Gastroesophageal sphincter (tissue), 4 donors: ENCODE results near the gene MRPL20. TPM values are rescaled to one million over a fixed set of nuclear protein-coding genes. Genes with fewer than 3 reads are reported as not detected.

Experiments used
- ATAC-seq: fragments of 150-250 bp; one replicate; pipeline ENCODE4 v1.9.1; 2016; ENCODE audit warnings: mild to moderate bottlenecking, moderate library complexity
- H3K27ac ChIP-seq, 4 donors: fragments of 200-600 bp; sonication (generic) in 3 of 4; 1 replicate in 3 of 4; 2 replicates in 1 of 4; pipeline ENCODE4 v1.5.1; 2016 to 2019
- H3K27me3 ChIP-seq: fragments of 200-600 bp; sonication (generic); one replicate; pipeline ENCODE4 v1.5.1; 2019
- H3K36me3 ChIP-seq, 2 donors: fragments of 200-600 bp; sonication (generic); one replicate each; pipeline ENCODE4 v1.5.1; 2019; ENCODE audit warnings: control low read depth in 1 of 2
- H3K4me1 ChIP-seq, 3 donors: fragments of 200-600 bp; sonication (generic); 1 replicate in 2 of 3; 2 replicates in 1 of 3; pipeline ENCODE4 v1.5.1; 2016 to 2019; ENCODE audit warnings: control low read depth in 2 of 3
- H3K4me3 ChIP-seq, 2 donors: fragments of 200-600 bp; sonication (generic); one replicate each; pipeline ENCODE4 v1.5.1; 2019; ENCODE audit warnings: mild to moderate bottlenecking in 1 of 2, moderate library complexity in 1 of 2
- H3K9me3 ChIP-seq, 3 donors: fragments of 200-600 bp; sonication (generic); one replicate each; pipeline ENCODE4 v1.5.1; 2017 to 2019; ENCODE audit warnings: control low read depth in 2 of 3
- EP300 ChIP-seq: sonication (generic); formaldehyde crosslinking; IDR thresholded peaks from one replicate; pipeline ENCODE4 v1.6.1; 2017; ENCODE audit warnings: antibody characterized with exemption, mild to moderate bottlenecking
- POLR2A ChIP-seq, 2 donors: fragments of 450-650 bp; IDR thresholded peaks; one replicate each; pipeline ENCODE4 v1.6.1; 2017; ENCODE audit warnings: antibody characterized with exemption in 2 of 2, mild to moderate bottlenecking in 2 of 2, moderate library complexity in 1 of 2
- POLR2AphosphoS5 ChIP-seq: sonication (generic); formaldehyde crosslinking; IDR thresholded peaks from one replicate; pipeline ENCODE4 v1.6.1; 2017; ENCODE audit warnings: antibody characterized with exemption
- WGBS, 2 donors: methylation state at CpG; one replicate each; pipeline ENCODE4 v1.1.5; 2018; ENCODE audit warnings: low coverage in 1 of 2; 5-methylcytosine and 5-hydroxymethylcytosine counted together
- total RNA-seq, 4 donors: library from RNA; depleted of rRNA; stranded (reverse); fragments of >200 nt; gene quantifications; one replicate each; pipeline ENCODE4 v1.1.0, GENCODE V29; 2016
- TF ChIP-seq, protein P1 (sequence below), 4 experiments: fragments of 200-600 bp in 2 of 4; fragments of 450-650 bp in 2 of 4; sonication (generic) in 1 of 4; IDR thresholded peaks; one replicate each; pipeline ENCODE4 v1.5.1; 2017 to 2019; ENCODE audit warnings: antibody characterized with exemption in 4 of 4, mild to moderate bottlenecking in 2 of 4, moderate library complexity in 2 of 4

The MRPL20 gene
- total RNA-seq, 4 donors from 2014 or later: 121 to 215 (median 159) TPM

DNA sequence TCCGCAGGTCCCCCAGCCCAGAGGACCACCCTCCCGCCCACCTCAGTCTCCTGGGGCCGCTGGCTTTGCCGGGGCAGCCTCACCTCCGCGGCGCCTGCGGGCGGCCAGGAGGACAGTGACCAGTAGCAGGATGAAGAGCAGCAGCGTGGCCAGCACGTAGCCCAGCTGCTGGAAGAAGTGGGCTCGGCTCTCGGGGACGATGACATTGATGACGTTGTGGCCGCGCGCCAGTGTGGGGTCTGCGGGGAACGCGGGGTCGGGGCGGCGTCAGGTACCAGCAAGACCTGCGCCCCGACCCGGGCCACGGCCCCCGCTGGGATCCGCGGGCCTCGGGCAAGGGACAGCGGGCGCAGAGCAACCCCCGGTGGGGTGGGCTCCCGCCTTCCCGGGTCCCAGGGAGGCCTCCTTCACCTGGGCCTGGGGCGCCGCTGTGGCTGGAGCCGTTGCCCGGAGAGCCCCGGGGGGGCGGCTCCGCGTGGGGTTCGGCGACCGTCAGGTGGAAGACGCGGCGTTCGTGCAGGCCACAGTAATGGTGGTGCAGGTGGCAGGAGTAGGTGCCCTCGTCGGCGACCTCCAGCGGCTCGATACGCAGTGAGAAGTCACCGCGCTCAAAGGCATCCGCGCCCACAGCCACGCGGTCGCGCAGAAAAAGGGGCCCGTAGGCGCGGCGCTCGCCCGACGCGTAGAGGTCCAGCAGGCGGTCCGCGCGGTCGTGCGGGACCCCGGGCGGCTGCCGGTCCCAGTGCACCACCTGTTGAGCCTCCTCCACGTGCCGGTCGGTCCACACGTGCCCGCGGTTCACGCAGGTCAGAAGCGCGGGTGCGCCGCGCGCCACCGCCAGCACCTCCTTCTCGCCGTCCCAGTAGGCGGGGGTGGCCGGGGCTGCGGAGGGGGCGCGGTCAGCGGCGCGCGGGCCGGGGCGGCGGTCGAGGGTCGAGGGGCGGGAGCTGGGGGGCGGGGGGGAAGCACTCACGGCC lies 52.5 kb downstream of the MRPL20 start:
- WGBS, 2 donors: no CpG with 5 or more reads among the region's 116 CpGs
- Histone ChIP-seq H3K27me3 (peaks cover 68% of the 10 kb centered on the region), H3K9me3 (no peaks in the 10 kb centered on the region), H3K4me1 (peaks cover 0 to 82% (median 36%) of the 10 kb centered on the region in 3 donors), H3K27ac (peak overlapping the region in 3 of 4 donors; percentile 87 to 92 (median 89)), H3K4me3 (peak overlapping the region in 1 of 2 donors; percentile 63), H3K36me3 (peaks cover 0 to 18% of the 10 kb centered on the region in 2 donors)
- ATAC-seq: no peak
- TF ChIP-seq POLR2A (IDR thresholded peaks at IDR 0.05) (no peak), POLR2AphosphoS5 (no peak), EP300 (no peak)
- TF ChIP-seq, protein P1, sequence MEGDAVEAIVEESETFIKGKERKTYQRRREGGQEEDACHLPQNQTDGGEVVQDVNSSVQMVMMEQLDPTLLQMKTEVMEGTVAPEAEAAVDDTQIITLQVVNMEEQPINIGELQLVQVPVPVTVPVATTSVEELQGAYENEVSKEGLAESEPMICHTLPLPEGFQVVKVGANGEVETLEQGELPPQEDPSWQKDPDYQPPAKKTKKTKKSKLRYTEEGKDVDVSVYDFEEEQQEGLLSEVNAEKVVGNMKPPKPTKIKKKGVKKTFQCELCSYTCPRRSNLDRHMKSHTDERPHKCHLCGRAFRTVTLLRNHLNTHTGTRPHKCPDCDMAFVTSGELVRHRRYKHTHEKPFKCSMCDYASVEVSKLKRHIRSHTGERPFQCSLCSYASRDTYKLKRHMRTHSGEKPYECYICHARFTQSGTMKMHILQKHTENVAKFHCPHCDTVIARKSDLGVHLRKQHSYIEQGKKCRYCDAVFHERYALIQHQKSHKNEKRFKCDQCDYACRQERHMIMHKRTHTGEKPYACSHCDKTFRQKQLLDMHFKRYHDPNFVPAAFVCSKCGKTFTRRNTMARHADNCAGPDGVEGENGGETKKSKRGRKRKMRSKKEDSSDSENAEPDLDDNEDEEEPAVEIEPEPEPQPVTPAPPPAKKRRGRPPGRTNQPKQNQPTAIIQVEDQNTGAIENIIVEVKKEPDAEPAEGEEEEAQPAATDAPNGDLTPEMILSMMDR (IDR thresholded peaks at IDR 0.05): no peak

- no peaks in the 10 kb centered on the region for H3K9me3 ChIP-seq
- no peak for ATAC-seq
- peaks cover 0 to 73% (median 36%) of the 10 kb centered on the region in 3 donors for H3K4me1 ChIP-seq
- H3K4me3 ChIP-seq: no peak overlapping the region
- WGBS, 2 donors: 61% methylated on average over 4 of the region's 28 CpGs; no CpG with 5 or more reads in 1 of the 2 donors
- H3K36me3 ChIP-seq: peaks cover 0 to 18% of the 10 kb centered on the region in 2 donors
- peaks cover 58% of the 10 kb centered on the region for H3K27me3 ChIP-seq
- peak overlapping the region in 3 of 4 donors; percentile 72 to 87 (median 79) for H3K27ac ChIP-seq
- TF ChIP-seq POLR2AphosphoS5: no peak
- TF ChIP-seq POLR2A (IDR thresholded peaks at IDR 0.05): no peak
- TF ChIP-seq, protein P1 (IDR thresholded peaks at IDR 0.05): no peak
- TF ChIP-seq EP300: no peak
Measured at GRCh38 chr1:1353389-1354151, 53.5 kb downstream of the MRPL20 start.

GRCh38 chr1:1352786-1353388 lies 54.2 kb downstream of the MRPL20 start:
- peak overlapping the region in 3 of 4 donors; percentile 72 to 87 (median 79) for H3K27ac ChIP-seq
- H3K36me3 ChIP-seq: peaks cover 0 to 18% of the 10 kb centered on the region in 2 donors
- H3K4me3 ChIP-seq: no peak overlapping the region

More at GRCh38 chr1:1352786-1353388, 54.2 kb downstream of the MRPL20 start:
- ATAC-seq: no peak
- Histone ChIP-seq H3K27me3 (peaks cover 51% of the 10 kb centered on the region), H3K4me1 (peaks cover 0 to 73% (median 36%) of the 10 kb centered on the region in 3 donors), H3K9me3 (no peaks in the 10 kb centered on the region)
- WGBS, 2 donors: 10% methylated on average over 2 of the region's 5 CpGs; no CpG with 5 or more reads in 1 of the 2 donors
- TF ChIP-seq POLR2A (IDR thresholded peaks at IDR 0.05) (no peak), EP300 (no peak), POLR2AphosphoS5 (no peak)

Other genes starting within 250 kb of the MRPL20 start
- gene TTLL10, start 233.4 kb downstream of the MRPL20 start, total RNA-seq: under 1 TPM in 1 of 4 donors, not detected in 3; 0.23 TPM
- 1 to 10 TPM in 1 of 4 donors, under 1 TPM in 1, not detected in 2; 0.35 to 2.2 TPM for gene TNFRSF18, start 200.7 kb downstream of the MRPL20 start, total RNA-seq
- 1 to 10 TPM in 3 of 4 donors, under 1 TPM in 1; 0.93 to 1.6 (median 1.3) TPM for gene TNFRSF4, start 193.1 kb downstream of the MRPL20 start, total RNA-seq
- gene SDF4, start 175.3 kb downstream of the MRPL20 start, total RNA-seq: 100 to 1,000 TPM in 2 of 4 donors, 10 to 100 TPM in 2; 84.2 to 115 (median 93.9) TPM
- 10 to 100 TPM; 12.3 to 24.1 (median 15.0) TPM for gene B3GALT6, start 175.1 kb downstream of the MRPL20 start, total RNA-seq
- 1 to 10 TPM in 3 of 4 donors, under 1 TPM in 1; 0.96 to 2.8 (median 1.7) TPM for gene C1QTNF12, start 160.6 kb downstream of the MRPL20 start, total RNA-seq
- gene UBE2J2, start 133.4 kb downstream of the MRPL20 start, total RNA-seq: 10 to 100 TPM; 28.1 to 47.0 (median 37.9) TPM
- 1 to 10 TPM in 3 of 4 donors, under 1 TPM in 1; 0.94 to 7.9 (median 2.4) TPM for gene SCNN1D, start 126.9 kb downstream of the MRPL20 start, total RNA-seq
- gene ACAP3, start 99.4 kb downstream of the MRPL20 start, total RNA-seq: 10 to 100 TPM; 35.6 to 74.7 (median 50.2) TPM
- gene PUSL1, start 98.7 kb downstream of the MRPL20 start, total RNA-seq: 10 to 100 TPM; 12.5 to 24.2 (median 19.4) TPM
- gene INTS11, start 82.6 kb downstream of the MRPL20 start, total RNA-seq: 100 to 1,000 TPM in 1 of 4 donors, 10 to 100 TPM in 3; 62.0 to 119 (median 96.4) TPM
- 10 to 100 TPM; 10.4 to 42.7 (median 30.1) TPM for gene CPTP, start 82.5 kb downstream of the MRPL20 start, total RNA-seq
- gene TAS1R3, start 76.0 kb downstream of the MRPL20 start, total RNA-seq: under 1 TPM in 3 of 4 donors, not detected in 1; 0.12 to 0.54 (median 0.40) TPM
- gene DVL1, start 57.9 kb downstream of the MRPL20 start, total RNA-seq: 100 to 1,000 TPM in 1 of 4 donors, 10 to 100 TPM in 3; 84.4 to 174 (median 88.9) TPM
- gene MXRA8, start 48.7 kb downstream of the MRPL20 start, total RNA-seq: 100 to 1,000 TPM in 1 of 4 donors, 10 to 100 TPM in 3; 69.8 to 105 (median 85.4) TPM
- 100 to 1,000 TPM; 103 to 138 (median 108) TPM for gene AURKAIP1, start 32.1 kb downstream of the MRPL20 start, total RNA-seq
- 100 to 1,000 TPM in 2 of 4 donors, 10 to 100 TPM in 2; 31.6 to 248 (median 127) TPM for gene CCNL2, start 8.0 kb downstream of the MRPL20 start, total RNA-seq
- 10 to 100 TPM in 2 of 4 donors, 1 to 10 TPM in 2; 8.7 to 16.9 (median 10.3) TPM for gene ANKRD65, start 14.0 kb upstream of the MRPL20 start, total RNA-seq
- 100 to 1,000 TPM in 2 of 4 donors, 10 to 100 TPM in 2; 59.8 to 137 (median 96.4) TPM for gene VWA1, start 28.4 kb upstream of the MRPL20 start, total RNA-seq
- 1 to 10 TPM in 1 of 4 donors, under 1 TPM in 2, not detected in 1; 0.47 to 1.1 (median 0.94) TPM for gene ATAD3C, start 42.4 kb upstream of the MRPL20 start, total RNA-seq
- 10 to 100 TPM in 2 of 4 donors, 1 to 10 TPM in 2; 4.1 to 17.9 (median 12.1) TPM for gene ATAD3B, start 64.5 kb upstream of the MRPL20 start, total RNA-seq
- 10 to 100 TPM; 14.9 to 32.9 (median 19.1) TPM for gene ATAD3A, start 104.9 kb upstream of the MRPL20 start, total RNA-seq
- 10 to 100 TPM; 12.0 to 18.1 (median 14.4) TPM for gene TMEM240, start 133.3 kb upstream of the MRPL20 start, total RNA-seq
- gene SSU72, start 167.6 kb upstream of the MRPL20 start, total RNA-seq: 100 to 1,000 TPM in 2 of 4 donors, 10 to 100 TPM in 2; 90.5 to 109 (median 98.9) TPM
- gene FNDC10, start 192.8 kb upstream of the MRPL20 start, total RNA-seq: under 1 TPM in 2 of 4 donors, not detected in 2; 0.54 TPM
- gene MIB2, start 208.2 kb upstream of the MRPL20 start, total RNA-seq: 10 to 100 TPM; 51.4 to 85.3 (median 69.3) TPM
- gene MMP23B, start 224.9 kb upstream of the MRPL20 start, total RNA-seq: 10 to 100 TPM in 2 of 4 donors, 1 to 10 TPM in 2; 5.5 to 27.2 (median 9.4) TPM